Activated naive CD4-positive, alpha-beta T cell treated with anti-CD3 and anti-CD28 coated beads for 36 hours (primary cell): ENCODE results near the gene ATG9B. TPM values are rescaled to one million over a fixed set of nuclear protein-coding genes. Genes with fewer than 3 reads are reported as not detected.

Source experiments
- CTCF ChIA-PET: fragments of 350-600 bp; sonication (Branson Sonifier 250); formaldehyde crosslinking; loops from one replicate; lab custom pipeline; 2021; ENCODE audit warnings: antibody characterized with exemption; lab: Charles Lee
- DNase-seq: peaks from one replicate; pipeline ENCODE4 v3.0.0-alpha.2; 2020
- H3K27ac Mint-ChIP-seq: one replicate; pipeline ENCODE4 v1.8.0; 2021; ENCODE audit warnings: mild to moderate bottlenecking, mixed read lengths
- H3K27me3 Mint-ChIP-seq: one replicate; pipeline ENCODE4 v1.8.0; 2021; ENCODE audit warnings: low read depth, mixed read lengths
- H3K36me3 Mint-ChIP-seq: one replicate; pipeline ENCODE4 v1.8.0; 2021; ENCODE audit warnings: low read depth, mixed read lengths
- H3K4me1 Mint-ChIP-seq: one replicate; pipeline ENCODE4 v1.8.0; 2021; ENCODE audit warnings: low read depth, mixed read lengths
- H3K4me3 Mint-ChIP-seq: one replicate; pipeline ENCODE4 v1.8.0; 2021; ENCODE audit warnings: mild to moderate bottlenecking, moderate library complexity, mixed read lengths
- H3K9me3 Mint-ChIP-seq: one replicate; pipeline ENCODE4 v1.8.0; 2021; ENCODE audit warnings: mixed read lengths
- intact Hi-C: fragments of 100-400 bp; cut with micrococcal nuclease; formaldehyde crosslinking; loops from one replicate; pipeline ENCODE4 v1.15.1; 2023
- total RNA-seq, 2 experiments: library from RNA; stranded (reverse); gene quantifications; one replicate each; pipeline ENCODE4 v1.2.3, GENCODE V29; 2021

The ATG9B gene
- total RNA-seq, 2 experiments from 2014 or later: 2.8 to 4.0 TPM

GRCh38 chr7:150970424-150970823 lies 53.9 kb downstream of the ATG9B start:
- intact Hi-C loops: no loop called here
- Mint-ChIP-seq H3K4me3 (no peak overlapping the region), H3K36me3 (no peaks in the 10 kb centered on the region), H3K4me1 (peaks cover 13% of the 10 kb centered on the region), H3K27me3 (peaks cover 3% of the 10 kb centered on the region), H3K9me3 (no peaks in the 10 kb centered on the region), H3K27ac (no peak overlapping the region)
- CTCF ChIA-PET: interaction anchor here (1.3 to 2.0 kb wide), 3 partner anchors 10 to 72 kb away, joined by 3 to 5 read pairs (median 3); no protein-coding TSS in a partner anchor
- DNase-seq: no peak

GRCh38 chr7:150969475-150969874 lies 54.8 kb downstream of the ATG9B start:
- intact Hi-C loops: no loop called here
- Mint-ChIP-seq H3K9me3 (no peaks in the 10 kb centered on the region), H3K27ac (no peak overlapping the region), H3K4me1 (peaks cover 8% of the 10 kb centered on the region), H3K27me3 (no peaks in the 10 kb centered on the region), H3K36me3 (no peaks in the 10 kb centered on the region), H3K4me3 (no peak overlapping the region)
- CTCF ChIA-PET: interaction anchor here (1.0 to 2.0 kb wide), 3 partner anchors 9 to 16 kb away, joined by 5 to 7 read pairs (median 6); no protein-coding TSS in a partner anchor
- DNase-seq: no peak

- CTCF ChIA-PET: interaction anchor here (1.0 to 2.0 kb wide), 3 partner anchors 9 to 17 kb away, joined by 5 to 7 read pairs (median 6); no protein-coding TSS in a partner anchor
- H3K27ac Mint-ChIP-seq: no peak overlapping the region
Observed at GRCh38 chr7:150968734-150969372, 55.4 kb downstream of the ATG9B start.

GRCh38 chr7:150968056-150968733 lies 56.1 kb downstream of the ATG9B start:
- Mint-ChIP-seq H3K36me3 (no peaks in the 10 kb centered on the region), H3K9me3 (no peaks in the 10 kb centered on the region), H3K27ac (no peak overlapping the region), H3K4me3 (no peak overlapping the region), H3K27me3 (no peaks in the 10 kb centered on the region), H3K4me1 (peaks cover 4% of the 10 kb centered on the region)
- intact Hi-C loops: no loop called here
- CTCF ChIA-PET: interaction anchor here (1.6 kb wide), 1 partner anchor 17 kb away, joined by 7 read pairs; no protein-coding TSS in a partner anchor
- DNase-seq: no peak

More at GRCh38 chr7:150968734-150969372, 55.4 kb downstream of the ATG9B start:
- intact Hi-C loops: no loop called here
- Mint-ChIP-seq H3K9me3 (no peaks in the 10 kb centered on the region), H3K4me3 (no peak overlapping the region), H3K4me1 (peaks cover 4% of the 10 kb centered on the region), H3K27me3 (no peaks in the 10 kb centered on the region), H3K36me3 (no peaks in the 10 kb centered on the region)
- no peak for DNase-seq

- Mint-ChIP-seq H3K27me3 (no peaks in the 10 kb centered on the region), H3K36me3 (no peaks in the 10 kb centered on the region), H3K27ac (no peak overlapping the region), H3K9me3 (no peaks in the 10 kb centered on the region), H3K4me1 (peaks cover 7% of the 10 kb centered on the region), H3K4me3 (no peak overlapping the region)
- DNase-seq: no peak
- intact Hi-C loops: no loop called here
- CTCF ChIA-PET: interaction anchor here (1.0 kb wide), 2 partner anchors 10 to 13 kb away, joined by 3 to 4 read pairs; no protein-coding TSS in a partner anchor
Observed at GRCh38 chr7:150967349-150967748, 56.9 kb downstream of the ATG9B start.

GRCh38 chr7:150966002-150966401 lies 58.3 kb downstream of the ATG9B start:
- H3K4me3 Mint-ChIP-seq: no peak overlapping the region
- no peaks in the 10 kb centered on the region for H3K9me3 Mint-ChIP-seq
- H3K36me3 Mint-ChIP-seq: no peaks in the 10 kb centered on the region
- DNase-seq: no peak
- no peak overlapping the region for H3K27ac Mint-ChIP-seq
- intact Hi-C loops: no loop called here
- CTCF ChIA-PET: interaction anchor here (1.4 to 2.5 kb wide), 3 partner anchors 23 to 145 kb away, joined by 4 to 8 read pairs (median 7); no protein-coding TSS in a partner anchor
- H3K27me3 Mint-ChIP-seq: no peaks in the 10 kb centered on the region
- H3K4me1 Mint-ChIP-seq: peaks cover 7% of the 10 kb centered on the region

- peaks cover 7% of the 10 kb centered on the region for H3K4me1 Mint-ChIP-seq
- no peaks in the 10 kb centered on the region for H3K9me3 Mint-ChIP-seq
Observed at GRCh38 chr7:150965273-150965830, 58.9 kb downstream of the ATG9B start.

More at GRCh38 chr7:150965273-150965830, 58.9 kb downstream of the ATG9B start:
- H3K27ac Mint-ChIP-seq: no peak overlapping the region
- intact Hi-C loops: no loop called here
- CTCF ChIA-PET: interaction anchor here (0.6 to 2.5 kb wide), 7 partner anchors 19 to 207 kb away, joined by 3 to 8 read pairs (median 4); no protein-coding TSS in a partner anchor
- no peak for DNase-seq
- H3K27me3 Mint-ChIP-seq: peaks cover under 1% of the 10 kb centered on the region
- no peaks in the 10 kb centered on the region for H3K36me3 Mint-ChIP-seq
- H3K4me3 Mint-ChIP-seq: no peak overlapping the region

Other genes with a start within 250 kb of the ATG9B start
- gene TMEM176B, start 224.1 kb downstream of the ATG9B start, total RNA-seq: not detected
- gene TMEM176A, start 223.7 kb downstream of the ATG9B start, total RNA-seq: not detected
- gene AOC1, start 172.0 kb downstream of the ATG9B start, total RNA-seq: not detected
- under 1 TPM; 0.17 to 0.19 TPM for gene KCNH2, start 46.2 kb downstream of the ATG9B start, total RNA-seq
- 1 to 10 TPM; 7.1 to 9.2 TPM for gene NOS3, start 33.5 kb downstream of the ATG9B start, total RNA-seq
- 10 to 100 TPM; 41.3 to 47.8 TPM for gene ABCB8, start 4.0 kb upstream of the ATG9B start, total RNA-seq
- 1 to 10 TPM; 6.8 to 7.9 TPM for gene ASIC3, start 24.0 kb upstream of the ATG9B start, total RNA-seq
- gene CDK5, start 33.4 kb upstream of the ATG9B start, total RNA-seq: 10 to 100 TPM in 1 of 2 experiments, 1 to 10 TPM in 1; 10.0 to 10.1 TPM
- 10 to 100 TPM; 25.6 to 29.7 TPM for gene SLC4A2, start 35.1 kb upstream of the ATG9B start, total RNA-seq
- gene FASTK, start 56.3 kb upstream of the ATG9B start, total RNA-seq: 10 to 100 TPM; 43.6 to 45.7 TPM
- gene TMUB1, start 59.0 kb upstream of the ATG9B start, total RNA-seq: 10 to 100 TPM; 30.2 to 35.0 TPM
- 10 to 100 TPM; 16.7 to 17.7 TPM for gene AGAP3, start 62.0 kb upstream of the ATG9B start, total RNA-seq
- not detected for gene GBX1, start 143.2 kb upstream of the ATG9B start, total RNA-seq
- gene ASB10, start 162.8 kb upstream of the ATG9B start, total RNA-seq: not detected
- not detected for gene H2BK1, start 186.0 kb upstream of the ATG9B start, total RNA-seq
- 10 to 100 TPM; 33.9 to 35.5 TPM for gene ABCF2, start 202.7 kb upstream of the ATG9B start, total RNA-seq
- gene CHPF2, start 208.0 kb upstream of the ATG9B start, total RNA-seq: 10 to 100 TPM; 21.0 TPM
- 1 to 10 TPM; 4.5 to 5.8 TPM for gene SMARCD3, start 224.2 kb upstream of the ATG9B start, total RNA-seq